A673 (cell line): ENCODE measurements around the gene CLDN14.

Experiments used
- CTCF ChIP-seq: fragments of 300-800, 200-600 bp; sonication (generic); conservative IDR thresholded peaks from 2 replicates; pipeline ENCODE4 v1.5.1; 2017; ENCODE audit warnings: low read depth, mild to moderate bottlenecking, antibody characterized with exemption, low read length, moderate library complexity, mixed read lengths
- EZH2 ChIP-seq: fragments of 200-600 bp; sonication (generic); IDR thresholded peaks from 2 replicates; pipeline ENCODE4 v1.6.1; 2017; ENCODE audit warnings: borderline replicate concordance, low read depth, mild to moderate bottlenecking, mixed read lengths, antibody characterized with exemption, low read length; ENCODE audit not compliant: poor library complexity, severe bottlenecking

DNA sequence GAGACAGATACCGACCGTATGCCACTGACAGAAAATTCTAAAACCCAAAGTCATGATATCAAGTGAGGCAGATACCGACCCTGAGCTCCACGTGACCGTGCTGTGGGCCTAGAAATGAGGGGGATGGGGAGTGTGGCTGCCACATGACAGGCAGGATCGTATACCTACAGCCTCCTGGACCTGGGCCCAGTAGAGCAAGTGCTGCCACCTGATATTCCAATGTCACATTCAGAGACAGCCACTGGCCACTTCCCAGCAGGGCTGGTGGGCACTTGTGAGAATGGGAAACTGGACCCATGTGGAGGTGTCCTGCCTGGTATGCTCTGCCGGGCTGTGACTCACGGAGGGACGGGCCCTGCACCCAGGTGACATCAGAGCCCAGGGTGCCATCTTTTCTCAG is 44.6 kb upstream of the CLDN14 start:
- TF ChIP-seq CTCF (no peak), EZH2 (no peak)
